ENCODE results near the gene MYPN.

Gene MYPN

DNA sequence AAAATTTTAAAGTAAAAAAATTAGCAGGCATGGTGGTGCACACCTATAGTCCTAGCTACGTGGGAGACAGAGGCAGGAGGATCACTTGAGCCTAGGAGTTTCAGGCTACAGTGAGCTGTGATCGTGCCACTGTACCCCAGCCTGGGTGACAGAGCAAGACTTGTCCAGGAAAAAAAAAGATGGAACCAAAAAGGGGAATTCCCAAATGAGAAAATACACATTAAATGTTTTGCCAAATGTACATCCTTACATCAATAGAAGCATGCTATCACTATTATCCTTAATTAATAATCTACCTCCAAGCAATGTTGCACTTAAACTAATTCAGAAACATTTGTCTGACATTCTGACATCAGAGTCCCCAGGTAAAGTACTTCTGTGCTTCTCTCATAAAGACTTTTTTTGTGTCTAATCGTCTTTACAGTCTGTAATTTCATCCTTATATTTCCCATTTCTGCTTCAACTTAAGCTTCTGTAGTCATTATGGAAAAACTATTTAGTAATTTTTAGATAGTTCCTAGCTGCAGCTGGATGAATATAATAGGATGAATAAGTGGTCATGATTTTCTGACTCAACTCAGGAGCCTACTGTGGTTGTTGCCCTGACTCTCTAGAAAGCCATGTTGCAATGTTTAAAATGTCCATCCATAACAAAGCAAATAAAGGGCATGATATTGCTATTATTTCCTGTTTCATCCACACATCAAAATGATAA, 57.7 kb downstream of the MYPN start:
- Histone ChIP-seq H3K36me3 (ENCODE audit: control insufficient read depth in 2 of 2, insufficient read depth in 2 of 2, low read length in 2 of 2) (no peaks in the 10 kb centered on the region), H3K4me3 (ENCODE audit: low read length in 2 of 2) (no peak overlapping the region), H3K4me1 (ENCODE audit: control insufficient read depth in 2 of 2, insufficient read depth in 2 of 2, low read length in 2 of 2) (peaks cover 5 to 9% of the 10 kb centered on the region in 2 donors)

GRCh38 chr10:68167586-68168189, 58.4 kb downstream of the MYPN start:
- Histone ChIP-seq H3K4me3 (ENCODE audit: low read length in 2 of 2) (no peak overlapping the region), H3K36me3 (ENCODE audit: control insufficient read depth in 2 of 2, insufficient read depth in 2 of 2, low read length in 2 of 2) (no peaks in the 10 kb centered on the region)

More for the DNA sequence above, 57.7 kb downstream of the MYPN start:
- H3K27ac ChIP-seq (ENCODE audit: low read depth in 2 of 2, low read length in 2 of 2) = no peak overlapping the region
- H3K27me3 ChIP-seq (ENCODE audit: control insufficient read depth in 2 of 2, insufficient read depth in 2 of 2, low read length in 2 of 2) = no peaks in the 10 kb centered on the region
- H3K9me3 ChIP-seq (ENCODE audit: control insufficient read depth in 2 of 2, low read length in 2 of 2) = no peaks in the 10 kb centered on the region
- no peak overlapping the region for H3K9ac ChIP-seq (ENCODE audit: low read depth in 1 of 2, low read length in 2 of 2)

DNA sequence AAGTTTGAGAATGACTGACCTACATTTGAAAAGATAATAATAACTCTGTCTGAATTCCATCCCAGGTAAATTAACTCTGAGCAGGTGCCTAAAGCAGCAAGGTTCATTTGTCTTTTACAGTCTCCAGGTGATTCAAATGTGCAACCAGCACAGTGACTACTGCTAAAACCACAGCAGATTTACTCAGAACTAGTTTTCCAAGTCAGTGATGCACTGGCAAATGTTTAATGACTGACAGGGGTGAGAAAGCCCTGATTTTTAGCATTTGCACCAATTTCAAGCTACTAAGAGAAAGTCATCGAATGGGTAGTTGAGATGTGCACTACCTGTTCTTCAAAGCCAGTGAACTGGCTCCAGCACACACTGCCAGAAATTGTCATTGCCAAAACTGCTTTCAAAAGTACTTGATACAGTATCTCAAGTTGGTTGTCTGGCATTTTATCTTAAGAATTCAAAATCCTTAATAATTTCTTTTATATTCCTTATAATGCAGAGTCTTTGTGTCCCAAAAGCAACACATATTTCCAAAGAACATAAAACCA, 62.3 kb downstream of the MYPN start:
- Histone ChIP-seq H3K4me1 (ENCODE audit: control insufficient read depth in 2 of 2, insufficient read depth in 2 of 2, low read length in 2 of 2) (peaks cover 1 to 7% of the 10 kb centered on the region in 2 donors), H3K9me3 (ENCODE audit: control insufficient read depth in 2 of 2, low read length in 2 of 2) (no peaks in the 10 kb centered on the region), H3K36me3 (ENCODE audit: control insufficient read depth in 2 of 2, insufficient read depth in 2 of 2, low read length in 2 of 2) (no peaks in the 10 kb centered on the region), H3K27me3 (ENCODE audit: control insufficient read depth in 2 of 2, insufficient read depth in 2 of 2, low read length in 2 of 2) (no peaks in the 10 kb centered on the region), H3K4me3 (ENCODE audit: low read length in 2 of 2) (no peak overlapping the region), H3K9ac (ENCODE audit: low read depth in 1 of 2, low read length in 2 of 2) (no peak overlapping the region), H3K27ac (ENCODE audit: low read depth in 2 of 2, low read length in 2 of 2) (no peak overlapping the region)

More at GRCh38 chr10:68167586-68168189, 58.4 kb downstream of the MYPN start:
- Histone ChIP-seq H3K27ac (ENCODE audit: low read depth in 2 of 2, low read length in 2 of 2) (no peak overlapping the region), H3K9me3 (ENCODE audit: control insufficient read depth in 2 of 2, low read length in 2 of 2) (no peaks in the 10 kb centered on the region), H3K9ac (ENCODE audit: low read depth in 1 of 2, low read length in 2 of 2) (no peak overlapping the region), H3K27me3 (ENCODE audit: control insufficient read depth in 2 of 2, insufficient read depth in 2 of 2, low read length in 2 of 2) (no peaks in the 10 kb centered on the region), H3K4me1 (ENCODE audit: control insufficient read depth in 2 of 2, insufficient read depth in 2 of 2, low read length in 2 of 2) (peaks cover 5 to 9% of the 10 kb centered on the region in 2 donors)

- H3K27ac ChIP-seq (ENCODE audit: low read depth in 2 of 2, low read length in 2 of 2) = no peak overlapping the region
- no peaks in the 10 kb centered on the region for H3K27me3 ChIP-seq (ENCODE audit: control insufficient read depth in 2 of 2, insufficient read depth in 2 of 2, low read length in 2 of 2)
- no peaks in the 10 kb centered on the region for H3K36me3 ChIP-seq (ENCODE audit: control insufficient read depth in 2 of 2, insufficient read depth in 2 of 2, low read length in 2 of 2)
These were observed 63.0 kb downstream of the MYPN start for GRCh38 chr10:68172324-68172723.

GRCh38 chr10:68175949-68176348, 66.7 kb downstream of the MYPN start:
- Histone ChIP-seq H3K4me3 (ENCODE audit: low read length in 2 of 2) (no peak overlapping the region), H3K27ac (ENCODE audit: low read depth in 2 of 2, low read length in 2 of 2) (no peak overlapping the region), H3K27me3 (ENCODE audit: control insufficient read depth in 2 of 2, insufficient read depth in 2 of 2, low read length in 2 of 2) (no peaks in the 10 kb centered on the region), H3K9ac (ENCODE audit: low read depth in 1 of 2, low read length in 2 of 2) (no peak overlapping the region), H3K9me3 (ENCODE audit: control insufficient read depth in 2 of 2, low read length in 2 of 2) (no peaks in the 10 kb centered on the region), H3K4me1 (ENCODE audit: control insufficient read depth in 2 of 2, insufficient read depth in 2 of 2, low read length in 2 of 2) (peaks cover 3 to 12% of the 10 kb centered on the region in 2 donors), H3K36me3 (ENCODE audit: control insufficient read depth in 2 of 2, insufficient read depth in 2 of 2, low read length in 2 of 2) (no peaks in the 10 kb centered on the region)

More at GRCh38 chr10:68172324-68172723, 63.0 kb downstream of the MYPN start:
- Histone ChIP-seq H3K4me3 (ENCODE audit: low read length in 2 of 2) (no peak overlapping the region), H3K9ac (ENCODE audit: low read depth in 1 of 2, low read length in 2 of 2) (no peak overlapping the region), H3K9me3 (ENCODE audit: control insufficient read depth in 2 of 2, low read length in 2 of 2) (no peaks in the 10 kb centered on the region), H3K4me1 (ENCODE audit: control insufficient read depth in 2 of 2, insufficient read depth in 2 of 2, low read length in 2 of 2) (peaks cover 3 to 12% of the 10 kb centered on the region in 2 donors)

DNA sequence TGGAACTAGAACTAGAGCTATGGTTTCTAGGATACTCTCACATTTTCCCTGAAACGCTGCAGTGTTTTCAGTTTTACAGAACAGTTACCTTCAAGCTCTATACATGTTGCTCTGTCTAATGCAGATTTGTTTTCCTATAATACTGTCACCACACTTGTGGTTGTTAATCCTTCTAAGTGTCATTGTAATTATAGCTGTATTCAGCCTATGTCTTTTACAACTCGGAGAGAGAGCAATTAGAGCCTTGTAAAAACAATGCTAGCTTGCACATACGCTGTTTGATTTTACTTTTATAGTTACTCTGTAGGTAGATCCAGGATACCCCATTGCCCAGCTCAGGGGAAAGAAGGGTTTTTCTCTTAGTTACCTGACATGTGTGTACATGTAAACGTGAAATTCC, 67.5 kb downstream of the MYPN start:
- no peak overlapping the region for H3K4me3 ChIP-seq (ENCODE audit: low read length in 2 of 2)
- H3K27ac ChIP-seq (ENCODE audit: low read depth in 2 of 2, low read length in 2 of 2) = no peak overlapping the region
- H3K27me3 ChIP-seq (ENCODE audit: control insufficient read depth in 2 of 2, insufficient read depth in 2 of 2, low read length in 2 of 2) = no peaks in the 10 kb centered on the region
- no peaks in the 10 kb centered on the region for H3K9me3 ChIP-seq (ENCODE audit: control insufficient read depth in 2 of 2, low read length in 2 of 2)
- H3K4me1 ChIP-seq (ENCODE audit: control insufficient read depth in 2 of 2, insufficient read depth in 2 of 2, low read length in 2 of 2) = peaks cover 3 to 12% of the 10 kb centered on the region in 2 donors
- H3K36me3 ChIP-seq (ENCODE audit: control insufficient read depth in 2 of 2, insufficient read depth in 2 of 2, low read length in 2 of 2) = no peaks in the 10 kb centered on the region
- no peak overlapping the region for H3K9ac ChIP-seq (ENCODE audit: low read depth in 1 of 2, low read length in 2 of 2)

DNA sequence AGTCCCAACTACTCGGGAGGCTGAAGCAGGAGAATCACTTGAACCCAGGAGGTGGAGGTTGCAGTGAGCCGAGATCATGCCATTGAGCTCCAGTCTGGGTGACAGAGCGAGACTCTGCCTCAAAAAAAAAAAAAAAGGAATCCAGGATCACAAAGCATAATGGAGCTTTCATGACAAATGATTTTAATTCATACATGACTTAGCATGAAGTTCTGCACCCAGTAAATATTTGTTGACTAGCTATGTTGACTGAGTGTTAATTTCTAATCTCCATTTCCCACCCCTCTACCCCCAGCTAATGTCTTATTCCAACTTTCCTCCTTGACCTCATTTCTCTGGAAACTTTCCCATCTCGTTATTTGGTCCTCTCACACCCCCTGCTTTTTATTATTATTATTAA, 69.3 kb downstream of the MYPN start:
- H3K4me1 ChIP-seq (ENCODE audit: control insufficient read depth in 2 of 2, insufficient read depth in 2 of 2, low read length in 2 of 2) = peaks cover 3 to 12% of the 10 kb centered on the region in 2 donors
- H3K4me3 ChIP-seq (ENCODE audit: low read length in 2 of 2) = no peak overlapping the region
- H3K27me3 ChIP-seq (ENCODE audit: control insufficient read depth in 2 of 2, insufficient read depth in 2 of 2, low read length in 2 of 2) = no peaks in the 10 kb centered on the region
- H3K9ac ChIP-seq (ENCODE audit: low read depth in 1 of 2, low read length in 2 of 2) = no peak overlapping the region
- H3K27ac ChIP-seq (ENCODE audit: low read depth in 2 of 2, low read length in 2 of 2) = no peak overlapping the region
- H3K36me3 ChIP-seq (ENCODE audit: control insufficient read depth in 2 of 2, insufficient read depth in 2 of 2, low read length in 2 of 2) = no peaks in the 10 kb centered on the region
- H3K9me3 ChIP-seq (ENCODE audit: control insufficient read depth in 2 of 2, low read length in 2 of 2) = no peaks in the 10 kb centered on the region

GRCh38 chr10:68179016-68179415, 69.7 kb downstream of the MYPN start:
- H3K9me3 ChIP-seq (ENCODE audit: control insufficient read depth in 2 of 2, low read length in 2 of 2) = no peaks in the 10 kb centered on the region
- H3K9ac ChIP-seq (ENCODE audit: low read depth in 1 of 2, low read length in 2 of 2) = no peak overlapping the region
- H3K36me3 ChIP-seq (ENCODE audit: control insufficient read depth in 2 of 2, insufficient read depth in 2 of 2, low read length in 2 of 2) = no peaks in the 10 kb centered on the region
- no peak overlapping the region for H3K4me3 ChIP-seq (ENCODE audit: low read length in 2 of 2)
- H3K27me3 ChIP-seq (ENCODE audit: control insufficient read depth in 2 of 2, insufficient read depth in 2 of 2, low read length in 2 of 2) = no peaks in the 10 kb centered on the region
- peaks cover 3 to 10% of the 10 kb centered on the region in 2 donors for H3K4me1 ChIP-seq (ENCODE audit: control insufficient read depth in 2 of 2, insufficient read depth in 2 of 2, low read length in 2 of 2)
- no peak overlapping the region for H3K27ac ChIP-seq (ENCODE audit: low read depth in 2 of 2, low read length in 2 of 2)

DNA sequence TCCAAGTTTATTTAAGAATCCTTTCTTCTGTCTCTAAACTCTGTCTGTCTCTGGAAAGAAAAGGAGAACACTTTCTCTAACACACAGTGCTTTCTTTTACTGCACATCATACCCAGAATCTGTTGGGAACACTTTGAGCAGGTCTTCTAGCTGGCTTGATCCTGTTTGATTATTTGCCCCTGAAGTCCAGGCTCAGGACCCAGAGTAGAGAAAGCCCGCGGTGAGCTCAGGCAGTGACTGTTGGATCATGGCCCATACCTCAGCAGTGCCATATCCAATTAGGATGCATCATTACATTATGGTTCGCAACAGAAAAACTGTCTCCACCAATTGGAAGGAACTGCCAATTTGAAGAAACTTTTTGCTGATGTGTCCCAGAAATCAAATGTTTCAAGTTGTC, 71.2 kb downstream of the MYPN start:
- Histone ChIP-seq H3K27me3 (ENCODE audit: control insufficient read depth in 2 of 2, insufficient read depth in 2 of 2, low read length in 2 of 2) (no peaks in the 10 kb centered on the region), H3K9ac (ENCODE audit: low read depth in 1 of 2, low read length in 2 of 2) (no peak overlapping the region), H3K4me3 (ENCODE audit: low read length in 2 of 2) (no peak overlapping the region), H3K9me3 (ENCODE audit: control insufficient read depth in 2 of 2, low read length in 2 of 2) (no peaks in the 10 kb centered on the region), H3K27ac (ENCODE audit: low read depth in 2 of 2, low read length in 2 of 2) (no peak overlapping the region), H3K4me1 (ENCODE audit: control insufficient read depth in 2 of 2, insufficient read depth in 2 of 2, low read length in 2 of 2) (peaks cover 3 to 10% of the 10 kb centered on the region in 2 donors), H3K36me3 (ENCODE audit: control insufficient read depth in 2 of 2, insufficient read depth in 2 of 2, low read length in 2 of 2) (no peaks in the 10 kb centered on the region)

GRCh38 chr10:68184546-68184945, 75.3 kb downstream of the MYPN start:
- H3K4me3 ChIP-seq (ENCODE audit: low read length in 2 of 2) = no peak overlapping the region
- H3K27ac ChIP-seq (ENCODE audit: low read depth in 2 of 2, low read length in 2 of 2) = no peak overlapping the region

More at GRCh38 chr10:68184546-68184945, 75.3 kb downstream of the MYPN start:
- H3K27me3 ChIP-seq (ENCODE audit: control insufficient read depth in 2 of 2, insufficient read depth in 2 of 2, low read length in 2 of 2) = peaks cover 0 to 4% of the 10 kb centered on the region in 2 donors
- H3K9ac ChIP-seq (ENCODE audit: low read depth in 1 of 2, low read length in 2 of 2) = no peak overlapping the region
- no peaks in the 10 kb centered on the region for H3K36me3 ChIP-seq (ENCODE audit: control insufficient read depth in 2 of 2, insufficient read depth in 2 of 2, low read length in 2 of 2)
- no peaks in the 10 kb centered on the region for H3K9me3 ChIP-seq (ENCODE audit: control insufficient read depth in 2 of 2, low read length in 2 of 2)
- no peaks in the 10 kb centered on the region for H3K4me1 ChIP-seq (ENCODE audit: control insufficient read depth in 2 of 2, insufficient read depth in 2 of 2, low read length in 2 of 2)
